H9 (cell line): ENCODE results near the gene TRIM17. TPM values are rescaled to one million over a fixed set of nuclear protein-coding genes. Genes with fewer than 3 reads are reported as not detected.

ENCODE experiments used
- DNase-seq: peaks from one replicate; pipeline ENCODE4 v3.0.0-alpha.2; 2017
- H2AFZ ChIP-seq: one replicate; pipeline ENCODE4 v1.6.1; 2013; ENCODE audit warnings: mild to moderate bottlenecking, low read length, control low read depth, moderate library complexity
- H2AK5ac ChIP-seq: 2 replicates; pipeline ENCODE4 v1.6.1; 2013; ENCODE audit warnings: low read length, control low read depth, mixed read lengths; ENCODE audit not compliant: insufficient read length
- H2BK120ac ChIP-seq: one replicate; pipeline ENCODE4 v1.6.1; 2013; ENCODE audit warnings: low read depth, mild to moderate bottlenecking, low read length, control low read depth, inconsistent platforms; ENCODE audit not compliant: poor library complexity, severe bottlenecking
- H2BK12ac ChIP-seq: 2 replicates; pipeline ENCODE4 v1.6.1; 2013; ENCODE audit warnings: low read length, control low read depth, mixed read lengths, low read depth; ENCODE audit not compliant: insufficient read length
- H2BK15ac ChIP-seq: 2 replicates; pipeline ENCODE4 v1.6.1; 2013; ENCODE audit warnings: low read depth, low read length, control low read depth
- H2BK20ac ChIP-seq: one replicate; pipeline ENCODE4 v1.6.1; 2013; ENCODE audit warnings: low read depth, mild to moderate bottlenecking, low read length, control low read depth, inconsistent platforms; ENCODE audit not compliant: poor library complexity, severe bottlenecking
- H2BK5ac ChIP-seq: 2 replicates; pipeline ENCODE4 v1.6.1; 2013; ENCODE audit warnings: low read length, control low read depth, mixed read lengths; ENCODE audit not compliant: insufficient read length
- H3K14ac ChIP-seq: 2 replicates; pipeline ENCODE4 v1.6.1; 2013; ENCODE audit warnings: low read length, control low read depth; ENCODE audit not compliant: insufficient read depth
- H3K18ac ChIP-seq: 2 replicates; pipeline ENCODE4 v1.6.1; 2013; ENCODE audit warnings: low read depth, mild to moderate bottlenecking, mixed read lengths, low read length, control low read depth; ENCODE audit not compliant: insufficient read length
- H3K23ac ChIP-seq: 2 replicates; pipeline ENCODE4 v1.6.1; 2013; ENCODE audit warnings: low read length, control low read depth, mixed read lengths, low read depth; ENCODE audit not compliant: insufficient read length
- H3K23me2 ChIP-seq: 2 replicates; pipeline ENCODE4 v1.6.1; 2013; ENCODE audit warnings: low read depth, mild to moderate bottlenecking, mixed read lengths, low read length, control low read depth; ENCODE audit not compliant: insufficient read length, poor library complexity, severe bottlenecking
- H3K27ac ChIP-seq: 2 replicates; pipeline ENCODE4 v1.5.1; 2013; ENCODE audit warnings: low read length, control low read depth, mixed read lengths, low read depth; ENCODE audit not compliant: insufficient read length
- H3K27me3 ChIP-seq: 2 replicates; pipeline ENCODE4 v1.6.1; 2013; ENCODE audit warnings: low read length, control low read depth, inconsistent platforms; ENCODE audit not compliant: insufficient read depth
- H3K4ac ChIP-seq: 2 replicates; pipeline ENCODE4 v1.6.1; 2013; ENCODE audit warnings: low read depth, mild to moderate bottlenecking, control low read depth, inconsistent platforms, low read length, moderate library complexity
- H3K4me1 ChIP-seq: 2 replicates; pipeline ENCODE4 v1.6.1; 2013; ENCODE audit warnings: low read length, control low read depth, inconsistent platforms; ENCODE audit not compliant: insufficient read depth
- H3K4me2 ChIP-seq: 2 replicates; pipeline ENCODE4 v1.6.1; 2013; ENCODE audit warnings: low read length, control low read depth, mixed read lengths; ENCODE audit not compliant: insufficient read length, insufficient read depth
- H3K56ac ChIP-seq: 2 replicates; pipeline ENCODE4 v1.6.1; 2013; ENCODE audit warnings: low read depth, mild to moderate bottlenecking, mixed read lengths, low read length, control low read depth; ENCODE audit not compliant: insufficient read length
- H3K79me1 ChIP-seq: 2 replicates; pipeline ENCODE4 v1.6.1; 2013; ENCODE audit warnings: low read depth, mild to moderate bottlenecking, moderate library complexity, low read length, control low read depth, inconsistent platforms; ENCODE audit not compliant: insufficient read depth, poor library complexity, severe bottlenecking
- H3K79me2 ChIP-seq: 2 replicates; pipeline ENCODE4 v1.6.1; 2013; ENCODE audit warnings: low read length, control low read depth, inconsistent platforms; ENCODE audit not compliant: insufficient read depth
- H3K9ac ChIP-seq: 2 replicates; pipeline ENCODE4 v1.6.1; 2013; ENCODE audit warnings: low read length, control low read depth, mixed read lengths; ENCODE audit not compliant: insufficient read length; ENCODE audit errors: extremely low read depth
- H3K9me3 ChIP-seq: one replicate; pipeline ENCODE4 v1.6.1; 2013; ENCODE audit warnings: low read depth, low read length, inconsistent platforms; ENCODE audit not compliant: control insufficient read depth
- H3T11ph ChIP-seq: one replicate; pipeline ENCODE4 v1.6.1; 2013; ENCODE audit warnings: mild to moderate bottlenecking, low read length, control low read depth, inconsistent platforms
- H4K20me1 ChIP-seq: one replicate; pipeline ENCODE4 v1.6.1; 2013; ENCODE audit not compliant: control insufficient read depth, insufficient read length, insufficient read depth
- H4K5ac ChIP-seq: 2 replicates; pipeline ENCODE4 v1.6.1; 2013; ENCODE audit warnings: low read depth, mild to moderate bottlenecking, mixed read lengths, low read length, control low read depth; ENCODE audit not compliant: insufficient read length
- H4K8ac ChIP-seq: replicated peaks from 2 replicates; pipeline ENCODE4 v1.6.1; 2013; ENCODE audit warnings: low read length, control low read depth, mixed read lengths, low read depth; ENCODE audit not compliant: insufficient read length
- H4K91ac ChIP-seq: 2 replicates; pipeline ENCODE4 v1.6.1; 2013; ENCODE audit warnings: low read depth, mild to moderate bottlenecking, moderate library complexity, mixed read lengths, low read length, control low read depth; ENCODE audit not compliant: insufficient read length
- H3K27ac Mint-ChIP-seq, 3 experiments: 2 replicates in 2 of 3; 3 replicates in 1 of 3; pipeline ENCODE4 v1.8.0; 2020 to 2021; ENCODE audit warnings: mixed read lengths in 3 of 3, mild to moderate bottlenecking in 1 of 3, moderate library complexity in 1 of 3
- H3K27me3 Mint-ChIP-seq: 2 replicates; pipeline ENCODE4 v1.8.0; 2021; ENCODE audit warnings: low read depth, mild to moderate bottlenecking, moderate library complexity, mixed read lengths
- H3K36me3 Mint-ChIP-seq, 3 experiments: 2 replicates in 2 of 3; 3 replicates in 1 of 3; pipeline ENCODE4 v1.8.0; 2020 to 2021; ENCODE audit warnings: low read depth in 3 of 3, mixed read lengths in 3 of 3; ENCODE audit not compliant: insufficient read depth in 1 of 3
- H3K4me1 Mint-ChIP-seq, 2 experiments: 2 replicates each; pipeline ENCODE4 v1.8.0; 2020; ENCODE audit warnings: mixed read lengths in 2 of 2
- H3K4me3 Mint-ChIP-seq, 2 experiments: 2 replicates in 1 of 2; 3 replicates in 1 of 2; pipeline ENCODE4 v1.8.0; 2020 to 2021; ENCODE audit warnings: mild to moderate bottlenecking in 2 of 2, mixed read lengths in 2 of 2, moderate library complexity in 1 of 2
- H3K9me3 Mint-ChIP-seq, 2 experiments: 2 replicates in 1 of 2; 3 replicates in 1 of 2; pipeline ENCODE4 v1.8.0; 2020; ENCODE audit warnings: mild to moderate bottlenecking in 2 of 2, mixed read lengths in 2 of 2, moderate library complexity in 1 of 2
- WGBS: extraction: QIAGEN DNeasy Blood & Tissue Kit; methylation state at CpG from one replicate; pipeline ENCODE4 v1.1.7; 2013; ENCODE audit warnings: missing lambda C conversion rate, low lambda C conversion rate, mixed read lengths; ENCODE audit not compliant: insufficient read length; ENCODE audit errors: extremely low coverage; 5-methylcytosine and 5-hydroxymethylcytosine counted together
- total RNA-seq: library from RNA; stranded (reverse); gene quantifications from 2 replicates; pipeline ENCODE4 v1.2.1, GENCODE V29; 2021
- TF ChIP-seq, protein P1 (sequence below): fragments of 200-600 bp; sonication (generic); conservative IDR thresholded peaks from 3 replicates; pipeline ENCODE4 v1.8.0; 2021; ENCODE audit warnings: antibody characterized with exemption, mild to moderate bottlenecking

Gene TRIM17
- total RNA-seq, 1 experiment from 2014 or later = 2.8 TPM

DNA sequence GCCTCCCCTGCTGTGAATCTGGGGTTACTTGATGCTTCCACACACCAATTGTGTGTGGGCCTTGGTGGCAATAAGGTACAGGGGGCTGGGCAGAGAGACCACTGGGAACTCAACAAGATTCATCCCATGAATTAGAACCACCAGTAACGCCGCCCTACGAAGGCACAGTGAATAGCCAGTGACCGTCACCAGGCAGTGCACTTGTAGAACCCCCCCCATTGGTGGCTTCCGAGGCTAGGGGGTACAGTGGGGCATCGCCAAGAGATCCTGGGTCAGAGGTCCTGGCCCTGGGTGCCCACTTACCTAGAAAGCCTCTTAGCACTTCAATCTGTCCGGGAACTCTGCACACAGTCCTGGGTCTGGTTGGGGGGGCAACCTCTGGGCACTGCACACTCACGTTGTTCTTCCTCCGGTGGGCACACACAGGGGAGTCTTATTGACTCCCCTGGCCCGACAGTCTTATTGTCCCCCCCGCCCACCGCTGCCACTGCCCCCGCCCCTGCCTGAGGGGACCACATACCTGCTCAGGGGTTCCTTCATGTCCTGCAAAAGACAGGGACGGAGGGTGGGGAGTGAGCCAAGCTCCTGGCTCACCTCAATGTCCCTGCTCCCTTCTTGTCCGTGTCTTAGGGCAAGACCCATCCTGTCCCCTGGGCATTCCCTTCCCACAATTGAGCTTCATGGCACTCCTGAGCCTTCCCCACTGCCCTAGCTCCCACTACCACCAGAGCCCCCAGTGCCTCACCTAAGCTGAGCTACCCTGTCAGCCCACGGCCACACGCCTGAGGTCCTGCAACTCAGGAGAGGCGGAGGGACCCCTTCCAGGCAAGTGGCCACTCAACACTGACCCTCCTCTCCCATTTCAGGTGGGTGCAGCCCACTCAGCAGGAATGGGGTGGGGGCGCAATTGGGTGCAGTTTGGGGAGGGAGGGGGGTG, 7.5 kb downstream of the TRIM17 start:
- no CpG with 5 or more reads among the region's 19 CpGs for WGBS
- no peak overlapping the region for H2BK12ac ChIP-seq
- no peak overlapping the region for H2BK120ac ChIP-seq
- no peak overlapping the region for H4K5ac ChIP-seq
- H3K23me2 ChIP-seq = peaks cover 15% of the 10 kb centered on the region
- H3K27ac Mint-ChIP-seq = no peak overlapping the region
- H3K79me1 ChIP-seq = peaks cover 10% of the 10 kb centered on the region
- no peak overlapping the region for H4K91ac ChIP-seq
- no peak overlapping the region for H2BK15ac ChIP-seq
- no peak overlapping the region for H3T11ph ChIP-seq
- no peak overlapping the region for H2AK5ac ChIP-seq
- 0 out of 2 replicates have a peak, but pooled peaks cover 5% of the 10 kb centered on the region for H3K4me1 ChIP-seq
- H3K14ac ChIP-seq = no peak overlapping the region
- H3K36me3 Mint-ChIP-seq = peaks cover 10 to 20% (median 12%) of the 10 kb centered on the region in 3 experiments
- no peak overlapping the region for H2BK20ac ChIP-seq
- TF ChIP-seq, protein P1, sequence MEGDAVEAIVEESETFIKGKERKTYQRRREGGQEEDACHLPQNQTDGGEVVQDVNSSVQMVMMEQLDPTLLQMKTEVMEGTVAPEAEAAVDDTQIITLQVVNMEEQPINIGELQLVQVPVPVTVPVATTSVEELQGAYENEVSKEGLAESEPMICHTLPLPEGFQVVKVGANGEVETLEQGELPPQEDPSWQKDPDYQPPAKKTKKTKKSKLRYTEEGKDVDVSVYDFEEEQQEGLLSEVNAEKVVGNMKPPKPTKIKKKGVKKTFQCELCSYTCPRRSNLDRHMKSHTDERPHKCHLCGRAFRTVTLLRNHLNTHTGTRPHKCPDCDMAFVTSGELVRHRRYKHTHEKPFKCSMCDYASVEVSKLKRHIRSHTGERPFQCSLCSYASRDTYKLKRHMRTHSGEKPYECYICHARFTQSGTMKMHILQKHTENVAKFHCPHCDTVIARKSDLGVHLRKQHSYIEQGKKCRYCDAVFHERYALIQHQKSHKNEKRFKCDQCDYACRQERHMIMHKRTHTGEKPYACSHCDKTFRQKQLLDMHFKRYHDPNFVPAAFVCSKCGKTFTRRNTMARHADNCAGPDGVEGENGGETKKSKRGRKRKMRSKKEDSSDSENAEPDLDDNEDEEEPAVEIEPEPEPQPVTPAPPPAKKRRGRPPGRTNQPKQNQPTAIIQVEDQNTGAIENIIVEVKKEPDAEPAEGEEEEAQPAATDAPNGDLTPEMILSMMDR = no peak
- H3K27me3 ChIP-seq = peaks cover 4% of the 10 kb centered on the region; the same call in 1 of the 2 replicates
- H2BK5ac ChIP-seq = no peak overlapping the region
- H3K56ac ChIP-seq = no peak overlapping the region
- peaks cover 15% of the 10 kb centered on the region for H3K79me2 ChIP-seq
- H3K4ac ChIP-seq = no peak overlapping the region
- DNase-seq = peak; percentile 17
- peaks cover 13% of the 10 kb centered on the region for H3K27me3 Mint-ChIP-seq
- no peak overlapping the region for H3K9ac ChIP-seq
- H4K20me1 ChIP-seq = peaks cover 2% of the 10 kb centered on the region
- no peak overlapping the region for H3K18ac ChIP-seq
- no peaks in the 10 kb centered on the region for H3K9me3 ChIP-seq
- peak overlapping the region in 1 of 2 experiments; percentile 44; a peak in 3 of 5 replicates for H3K4me3 Mint-ChIP-seq
- H4K8ac ChIP-seq = no peak overlapping the region
- H3K9me3 Mint-ChIP-seq = no peaks in the 10 kb centered on the region
- H3K27ac ChIP-seq = no peak overlapping the region
- H3K4me1 Mint-ChIP-seq = peaks cover 17 to 29% of the 10 kb centered on the region in 2 experiments
- no peak overlapping the region for H2AFZ ChIP-seq
- no peak overlapping the region for H3K23ac ChIP-seq
- H3K4me2 ChIP-seq = no peak overlapping the region
